Measurements from ENCODE around the gene MMP2. TPM values are rescaled to one million over a fixed set of nuclear protein-coding genes. Genes with fewer than 3 reads are reported as not detected.

Gene MMP2
- total RNA-seq, 4 donors from 2014 or later: 52.2 to 214 (median 123) TPM

DNA sequence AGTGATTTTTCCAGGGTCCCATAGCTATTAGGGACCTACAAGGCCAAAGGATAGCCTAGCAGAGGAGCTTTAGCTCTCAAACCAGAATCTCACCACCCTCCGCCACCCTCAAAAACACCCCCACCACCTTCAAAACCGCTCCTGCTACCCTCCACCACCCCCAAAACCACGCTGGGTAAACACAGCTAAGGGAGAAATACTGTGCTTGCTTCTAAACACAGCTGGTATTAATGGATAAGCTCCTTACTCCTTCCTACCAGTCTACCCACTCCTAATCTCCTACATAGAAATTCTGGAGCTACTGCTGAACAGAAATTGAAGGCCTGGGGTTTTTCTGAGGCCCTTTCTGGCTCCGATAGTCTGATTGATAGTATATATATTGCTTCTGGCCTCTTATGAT lies 27.7 kb downstream of the MMP2 start:
- Histone ChIP-seq H3K27ac (no peak overlapping the region), H3K4me1 (peaks cover 0 to 29% (median 7%) of the 10 kb centered on the region in 4 donors), H3K9me3 (no peaks in the 10 kb centered on the region), H3K36me3 (peaks cover 0 to 7% (median 0%) of the 10 kb centered on the region in 3 donors), H3K27me3 (no peaks in the 10 kb centered on the region), H3K4me3 (no peak overlapping the region)
- DNase-seq: no peak
- no peak for TF ChIP-seq POLR2A (IDR thresholded peaks at IDR 0.05)
- no peak for TF ChIP-seq CTCF (IDR thresholded peaks at IDR 0.05)

- Histone ChIP-seq H3K27ac (peak overlapping the region in 1 of 4 donors; percentile 44), H3K36me3 (peaks cover 0 to 7% (median 0%) of the 10 kb centered on the region in 3 donors), H3K27me3 (no peaks in the 10 kb centered on the region), H3K4me3 (peak overlapping the region in 3 of 4 donors; percentile 41 to 80 (median 64)), H3K9me3 (peaks cover 0 to 5% (median 2%) of the 10 kb centered on the region in 4 donors), H3K4me1 (peaks cover 0 to 12% (median 1%) of the 10 kb centered on the region in 4 donors)
- TF ChIP-seq CTCF (IDR thresholded peaks at IDR 0.05) (no peak), POLR2A (IDR thresholded peaks at IDR 0.05) (no peak)
- no peak for DNase-seq
These were observed 29.4 kb downstream of the MMP2 start for GRCh38 chr16:55508271-55508921.

DNA sequence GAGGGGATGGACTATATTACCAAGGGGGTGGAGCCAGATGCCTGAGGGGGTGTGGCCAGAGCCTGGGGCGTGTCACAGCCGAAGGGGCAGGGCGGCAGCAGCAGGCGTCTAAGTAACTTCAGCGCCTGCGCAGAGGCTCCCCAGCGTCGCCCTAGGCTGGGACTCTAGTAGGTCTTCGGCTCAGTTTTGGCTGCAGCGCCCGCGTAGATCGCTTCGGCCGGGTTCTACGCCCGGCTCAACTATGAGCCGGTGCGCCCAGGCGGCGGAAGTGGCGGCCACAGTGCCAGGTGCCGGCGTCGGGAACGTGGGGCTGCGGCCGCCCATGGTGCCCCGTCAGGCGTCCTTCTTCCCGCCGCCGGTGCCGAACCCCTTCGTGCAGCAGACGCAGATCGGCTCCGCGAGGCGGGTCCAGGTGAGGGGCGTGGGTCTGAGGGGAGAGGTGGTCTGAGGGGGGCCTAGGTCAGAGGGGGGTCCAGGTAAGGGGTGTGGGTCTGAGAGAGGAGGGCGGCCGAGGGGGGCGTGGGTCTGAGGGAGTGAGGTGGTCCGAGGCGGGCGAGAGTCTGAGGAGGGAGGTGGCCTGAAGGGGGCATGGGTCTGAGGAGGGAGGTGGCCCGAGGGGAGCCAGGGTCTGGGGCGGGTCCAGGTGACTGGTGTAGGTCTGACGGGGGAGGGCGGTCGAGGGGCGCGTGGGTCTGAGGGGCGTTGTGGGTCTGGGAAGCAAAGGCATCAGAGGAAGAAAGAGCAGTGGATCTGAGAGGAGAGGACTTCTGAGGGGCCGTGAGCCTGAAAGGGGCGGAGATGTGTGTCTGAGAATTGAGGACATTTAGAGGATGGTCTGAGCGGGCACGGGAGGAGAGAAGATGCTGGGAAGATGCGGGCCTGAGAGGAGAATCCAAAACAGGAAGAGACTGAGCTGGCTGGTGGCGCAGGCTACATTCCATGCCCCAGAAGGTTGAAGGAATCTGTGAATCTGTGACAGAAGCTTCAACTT lies 30.2 kb downstream of the MMP2 start, which contains the start of gene LPCAT2:
TSS of gene LPCAT2 (plus strand) at position 132 of the 991 bp plus-strand sequence. CDS start at position 242, 110 bp downstream.
- Histone ChIP-seq H3K27ac (peak within 1 kb of the TSS; percentile 42 to 74 (median 52)), H3K27me3 (no peaks in the 10 kb centered on the region), H3K4me1 (peaks cover 0 to 7% (median 0%) of the 10 kb centered on the region in 4 donors), H3K36me3 (peaks cover 0 to 7% (median 0%) of the 10 kb centered on the region in 3 donors), H3K4me3 (peak within 1 kb of the TSS; percentile 38 to 80 (median 52)), H3K9me3 (peaks cover 0 to 5% (median 2%) of the 10 kb centered on the region in 4 donors)
- peak; percentile 28 to 91 (median 86) for DNase-seq
- TF ChIP-seq POLR2A (IDR thresholded peaks at IDR 0.05): peak; percentile 52 to 68
- no peak for TF ChIP-seq CTCF (IDR thresholded peaks at IDR 0.05)

GRCh38 chr16:55510185-55510805 lies 31.3 kb downstream of the MMP2 start:
- Histone ChIP-seq H3K4me1 (peaks cover 0 to 7% (median 0%) of the 10 kb centered on the region in 4 donors), H3K4me3 (peak overlapping the region in 2 of 4 donors; percentile 41 to 80)
- TF ChIP-seq CTCF (IDR thresholded peaks at IDR 0.05) (no peak), POLR2A (IDR thresholded peaks at IDR 0.05) (no peak)

GRCh38 chr16:55512941-55513340 lies 33.9 kb downstream of the MMP2 start:
- no peaks in the 10 kb centered on the region for H3K36me3 ChIP-seq
- TF ChIP-seq CTCF (IDR thresholded peaks at IDR 0.05) (no peak), POLR2A (IDR thresholded peaks at IDR 0.05) (no peak)
- peaks cover 0 to 5% (median 2%) of the 10 kb centered on the region in 4 donors for H3K9me3 ChIP-seq
- H3K4me3 ChIP-seq: no peak overlapping the region
- H3K4me1 ChIP-seq: peaks cover 0 to 7% (median 0%) of the 10 kb centered on the region in 4 donors
- H3K27ac ChIP-seq: no peak overlapping the region
- H3K27me3 ChIP-seq: no peaks in the 10 kb centered on the region
- no peak for DNase-seq

More at GRCh38 chr16:55510185-55510805, 31.3 kb downstream of the MMP2 start:
- H3K27ac ChIP-seq: peak overlapping the region in 1 of 4 donors; percentile 74
- peaks cover 0 to 5% (median 2%) of the 10 kb centered on the region in 4 donors for H3K9me3 ChIP-seq
- H3K36me3 ChIP-seq: peaks cover 0 to 7% (median 0%) of the 10 kb centered on the region in 3 donors
- H3K27me3 ChIP-seq: no peaks in the 10 kb centered on the region
- DNase-seq: no peak

Measured in Peyer's patch (tissue), 4 donors.